DND-41 (cell line): ENCODE measurements around the gene FEZF1.

Experiments
- ATAC-seq: fragments of 200-7000 bp; cut with Tn5 transposase; 3 replicates; pipeline ENCODE4 v1.9.1; 2021; ENCODE audit warnings: low read depth; ENCODE audit not compliant: insufficient read depth
- DNase-seq: peaks from one replicate; pipeline ENCODE4 v3.0.0-alpha.2; 2020
- H2AFZ ChIP-seq: 2 replicates; pipeline ENCODE4 v1.6.0; 2012; ENCODE audit warnings: low read depth, low read length
- H3K27ac ChIP-seq: 2 replicates; pipeline ENCODE4 v1.5.1; 2012; ENCODE audit warnings: low read length, inconsistent platforms
- H3K27me3 ChIP-seq: fragments of 200-600 bp; sonication (generic); 2 replicates; pipeline ENCODE4 v1.6.0; 2012; ENCODE audit warnings: low read length, mild to moderate bottlenecking, inconsistent platforms; ENCODE audit not compliant: insufficient read depth, poor library complexity
- H3K36me3 ChIP-seq: 2 replicates; pipeline ENCODE4 v1.5.1; 2012; ENCODE audit warnings: low read length, inconsistent platforms; ENCODE audit not compliant: insufficient read depth
- H3K4me1 ChIP-seq: 2 replicates; pipeline ENCODE4 v1.5.1; 2012; ENCODE audit warnings: mild to moderate bottlenecking, low read length; ENCODE audit not compliant: insufficient read depth
- H3K4me2 ChIP-seq: 2 replicates; pipeline ENCODE4 v1.6.0; 2012; ENCODE audit warnings: mild to moderate bottlenecking, moderate library complexity, low read length, inconsistent platforms; ENCODE audit not compliant: insufficient read depth
- H3K4me3 ChIP-seq, 2 experiments: fragments of 200-600 bp in 1 of 2; shearing (Covaris generic) in 1 of 2; 2 replicates each; pipeline ENCODE4 v1.5.1; 2012 to 2016; ENCODE audit warnings: inconsistent platforms in 2 of 2, low read length in 2 of 2, mild to moderate bottlenecking in 2 of 2, low read depth in 1 of 2, moderate library complexity in 1 of 2
- H3K79me2 ChIP-seq: 2 replicates; pipeline ENCODE4 v1.6.0; 2012; ENCODE audit warnings: low read length, inconsistent platforms; ENCODE audit not compliant: insufficient read depth
- H3K9ac ChIP-seq: 2 replicates; pipeline ENCODE4 v1.6.0; 2012; ENCODE audit warnings: low read depth, mild to moderate bottlenecking, inconsistent platforms, low read length, moderate library complexity
- H3K9me3 ChIP-seq: 2 replicates; pipeline ENCODE4 v1.5.1; 2012; ENCODE audit warnings: low read length, moderate library complexity, mild to moderate bottlenecking, inconsistent platforms; ENCODE audit not compliant: insufficient read depth, severe bottlenecking
- H4K20me1 ChIP-seq: 2 replicates; pipeline ENCODE4 v1.6.0; 2012; ENCODE audit warnings: low read length; ENCODE audit not compliant: insufficient read depth
- CTCF ChIP-seq: IDR thresholded peaks from 2 replicates; pipeline ENCODE4 v1.5.1; 2012; ENCODE audit warnings: borderline replicate concordance, low read length, moderate library complexity, mild to moderate bottlenecking; ENCODE audit not compliant: poor library complexity, severe bottlenecking; ENCODE audit errors: extremely low read depth
- EZH2 ChIP-seq: IDR thresholded peaks from 3 replicates; pipeline ENCODE4 v1.6.1; 2012; ENCODE audit warnings: borderline replicate concordance, low read depth, mild to moderate bottlenecking, moderate library complexity, low read length, inconsistent platforms; ENCODE audit not compliant: severe bottlenecking

Gene FEZF1

DNA sequence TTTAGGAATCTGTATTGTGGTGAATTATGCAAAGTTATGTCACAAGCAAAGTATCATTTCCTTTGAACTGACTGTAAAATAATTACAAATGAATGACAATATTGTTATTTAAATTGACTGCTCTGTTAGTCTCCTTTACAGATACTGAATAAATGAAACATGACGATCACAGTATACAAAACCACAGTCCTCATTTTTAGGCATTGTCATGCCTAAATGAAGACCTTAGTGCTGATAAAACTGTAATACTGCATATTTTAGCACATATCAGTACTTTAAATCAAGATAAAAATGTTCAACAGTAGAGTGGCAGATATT lies 39.7 kb upstream of the FEZF1 start:
- TF ChIP-seq CTCF: no peak
- TF ChIP-seq EZH2: no peak
- no peak for ATAC-seq
- H4K20me1 ChIP-seq: no peaks in the 10 kb centered on the region
- H3K36me3 ChIP-seq: no peaks in the 10 kb centered on the region
- H3K4me3 ChIP-seq: no peak overlapping the region
- H3K4me1 ChIP-seq: no peaks in the 10 kb centered on the region
- no peak overlapping the region for H3K9ac ChIP-seq
- no peak overlapping the region for H2AFZ ChIP-seq
- H3K27me3 ChIP-seq: no peaks in the 10 kb centered on the region
- no peak overlapping the region for H3K4me2 ChIP-seq
- H3K9me3 ChIP-seq: no peaks in the 10 kb centered on the region
- DNase-seq: no peak
- H3K79me2 ChIP-seq: no peaks in the 10 kb centered on the region
- H3K27ac ChIP-seq: no peak overlapping the region

GRCh38 chr7:122343601-122344302 lies 39.2 kb upstream of the FEZF1 start:
- Histone ChIP-seq H3K4me3 (no peak overlapping the region), H4K20me1 (no peaks in the 10 kb centered on the region), H3K4me1 (no peaks in the 10 kb centered on the region), H3K4me2 (no peak overlapping the region), H3K9ac (no peak overlapping the region), H3K27ac (no peak overlapping the region), H3K36me3 (no peaks in the 10 kb centered on the region), H3K9me3 (no peaks in the 10 kb centered on the region), H2AFZ (no peak overlapping the region), H3K79me2 (no peaks in the 10 kb centered on the region), H3K27me3 (no peaks in the 10 kb centered on the region)
- no peak for ATAC-seq
- DNase-seq: no peak
- no peak for TF ChIP-seq EZH2
- TF ChIP-seq CTCF: no peak

DNA sequence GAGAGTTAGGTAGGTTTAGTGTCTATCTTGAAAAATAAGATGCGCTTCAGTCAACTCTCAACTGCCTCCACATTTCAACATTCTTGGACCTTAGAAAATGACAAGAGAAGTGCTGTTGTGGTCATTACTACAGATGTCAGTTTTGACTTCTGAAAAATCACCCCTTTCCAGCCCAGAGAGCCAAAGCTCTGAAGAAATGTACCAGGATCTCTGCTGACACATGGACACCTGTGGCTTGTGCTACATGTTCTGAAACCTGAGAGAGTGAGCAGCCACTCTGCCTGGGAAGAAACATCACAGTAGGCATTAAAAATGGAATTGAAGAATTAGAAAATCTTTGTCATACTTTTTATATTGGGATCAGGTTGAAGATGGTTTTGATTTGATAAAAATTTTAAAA lies 35.9 kb upstream of the FEZF1 start:
- Histone ChIP-seq H4K20me1 (no peaks in the 10 kb centered on the region), H3K9ac (no peak overlapping the region), H3K27me3 (no peaks in the 10 kb centered on the region), H3K4me1 (no peaks in the 10 kb centered on the region), H3K79me2 (no peaks in the 10 kb centered on the region), H3K4me3 (no peak overlapping the region), H3K27ac (no peak overlapping the region), H2AFZ (no peak overlapping the region), H3K4me2 (no peak overlapping the region), H3K36me3 (no peaks in the 10 kb centered on the region), H3K9me3 (no peaks in the 10 kb centered on the region)
- ATAC-seq (no peak), DNase-seq (no peak)
- TF ChIP-seq CTCF (no peak), EZH2 (no peak)
